Activated naive CD4-positive, alpha-beta T cell treated with anti-CD3 and anti-CD28 coated beads, Interleukin-2, amount 10 ng/mL, durations not matched to agents 7 days and 5 days (primary cell): Measurements from ENCODE around the gene POLR1D.

Experiments used
- CTCF ChIA-PET: fragments of 350-600 bp; sonication (Branson Sonifier 250); formaldehyde crosslinking; loops from one replicate; lab custom pipeline; 2021; ENCODE audit warnings: antibody characterized with exemption; lab: Charles Lee
- DNase-seq: peaks from one replicate; pipeline ENCODE4 v3.0.0-alpha.2; 2020
- H3K27ac Mint-ChIP-seq: one replicate; pipeline ENCODE4 v1.8.0; 2021; ENCODE audit warnings: mild to moderate bottlenecking, moderate library complexity, mixed read lengths
- H3K27me3 Mint-ChIP-seq: one replicate; pipeline ENCODE4 v1.8.0; 2021; ENCODE audit warnings: mild to moderate bottlenecking, mixed read lengths
- H3K36me3 Mint-ChIP-seq: one replicate; pipeline ENCODE4 v1.8.0; 2021; ENCODE audit warnings: mixed read lengths
- H3K4me1 Mint-ChIP-seq: one replicate; pipeline ENCODE4 v1.8.0; 2021; ENCODE audit warnings: mixed read lengths
- H3K4me3 Mint-ChIP-seq: one replicate; pipeline ENCODE4 v1.8.0; 2021; ENCODE audit warnings: mild to moderate bottlenecking, moderate library complexity, mixed read lengths
- H3K9me3 Mint-ChIP-seq: one replicate; pipeline ENCODE4 v1.8.0; 2021; ENCODE audit warnings: mixed read lengths

POLR1D gene

DNA sequence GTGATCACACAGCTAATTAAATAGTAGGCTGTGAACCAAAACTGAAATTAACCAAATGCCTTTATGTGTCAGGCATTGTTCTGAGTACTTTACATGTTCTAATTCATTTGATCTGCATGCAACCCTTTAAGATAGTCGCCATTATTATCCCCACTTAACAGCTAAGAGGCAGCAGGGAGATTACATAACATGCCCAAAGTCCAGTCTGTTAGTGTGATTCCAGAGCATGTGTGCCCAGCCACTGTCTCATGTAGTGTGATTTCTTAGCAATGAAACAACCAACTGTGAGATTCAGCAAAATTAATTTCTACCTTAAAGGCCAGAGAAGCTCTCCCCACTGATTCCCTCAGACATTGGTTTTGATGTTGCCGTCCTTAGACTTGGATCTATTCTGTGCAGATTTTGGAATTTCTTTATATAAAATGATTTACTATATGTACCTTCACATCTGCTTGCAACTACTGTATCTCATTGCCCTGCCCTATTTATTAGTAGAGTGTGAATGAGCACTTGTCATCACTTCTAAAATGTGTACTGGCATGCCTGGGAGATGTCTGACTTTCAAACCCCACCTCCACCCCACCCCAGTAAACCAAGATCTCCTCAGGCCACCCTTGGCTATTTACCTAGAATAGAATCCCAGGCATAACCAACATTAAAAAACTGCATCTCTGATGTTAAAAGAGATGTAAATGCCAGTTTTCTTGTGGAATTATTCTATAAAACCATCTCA is 41.2 kb downstream of the POLR1D start:
- Mint-ChIP-seq H3K4me1 (no peaks in the 10 kb centered on the region), H3K27me3 (no peaks in the 10 kb centered on the region), H3K36me3 (peaks cover 9% of the 10 kb centered on the region), H3K27ac (no peak overlapping the region), H3K9me3 (no peaks in the 10 kb centered on the region), H3K4me3 (no peak overlapping the region)
- CTCF ChIA-PET = interaction anchor here (0.9 kb wide), 1 partner anchor 677 kb away, joined by 3 read pairs; no protein-coding TSS in a partner anchor
- no peak for DNase-seq

DNA sequence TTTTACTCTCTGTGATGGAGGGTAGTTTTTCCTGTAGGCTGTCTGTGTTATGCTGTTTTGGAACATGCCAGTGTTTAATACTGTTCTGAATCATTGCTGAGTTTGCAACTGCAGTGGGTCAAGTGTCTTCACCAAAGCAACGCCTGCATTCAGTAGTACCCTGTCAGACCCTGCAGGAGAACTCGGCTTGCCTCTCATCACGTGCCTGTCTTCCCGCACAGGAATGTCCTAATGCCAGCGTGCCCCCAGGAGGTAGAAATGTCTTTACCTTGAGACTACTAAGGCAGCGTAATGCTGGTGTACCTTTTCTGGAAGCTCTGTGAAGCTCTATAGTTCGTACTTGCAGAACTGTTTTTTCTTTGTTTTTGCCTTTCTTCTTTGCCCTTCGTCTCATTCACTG is 42.3 kb downstream of the POLR1D start:
- CTCF ChIA-PET = interaction anchor here (0.9 kb wide), 1 partner anchor 678 kb away, joined by 3 read pairs; no protein-coding TSS in a partner anchor
- Mint-ChIP-seq H3K27ac (no peak overlapping the region), H3K4me1 (no peaks in the 10 kb centered on the region), H3K9me3 (no peaks in the 10 kb centered on the region), H3K27me3 (no peaks in the 10 kb centered on the region), H3K4me3 (no peak overlapping the region), H3K36me3 (peaks cover 9% of the 10 kb centered on the region)
- DNase-seq = no peak

DNA sequence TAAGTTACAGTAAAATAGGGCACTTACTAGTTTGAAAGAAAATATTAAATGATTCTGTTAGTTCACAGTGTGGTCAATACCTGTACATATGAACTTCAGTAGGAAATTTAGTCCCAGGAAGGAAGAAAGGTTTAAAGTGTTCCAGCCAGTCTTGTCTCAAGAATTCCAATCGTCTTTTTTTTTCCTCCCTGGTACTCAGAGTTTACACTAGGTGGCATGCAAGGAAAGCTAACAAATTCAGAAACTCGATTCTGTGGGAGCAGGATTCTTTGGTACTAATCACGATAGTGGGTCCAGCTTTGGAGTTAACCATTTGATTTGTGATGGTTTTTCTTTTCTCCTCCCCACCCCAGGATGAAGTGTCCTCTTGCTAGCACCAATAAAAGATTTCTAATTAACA is 43.6 kb downstream of the POLR1D start:
- DNase-seq = no peak
- no peak overlapping the region for H3K4me3 Mint-ChIP-seq
- CTCF ChIA-PET = no interaction called here
- peaks cover 9% of the 10 kb centered on the region for H3K36me3 Mint-ChIP-seq
- no peaks in the 10 kb centered on the region for H3K9me3 Mint-ChIP-seq
- no peaks in the 10 kb centered on the region for H3K4me1 Mint-ChIP-seq
- no peaks in the 10 kb centered on the region for H3K27me3 Mint-ChIP-seq
- H3K27ac Mint-ChIP-seq = peak overlapping the region; percentile 8

DNA sequence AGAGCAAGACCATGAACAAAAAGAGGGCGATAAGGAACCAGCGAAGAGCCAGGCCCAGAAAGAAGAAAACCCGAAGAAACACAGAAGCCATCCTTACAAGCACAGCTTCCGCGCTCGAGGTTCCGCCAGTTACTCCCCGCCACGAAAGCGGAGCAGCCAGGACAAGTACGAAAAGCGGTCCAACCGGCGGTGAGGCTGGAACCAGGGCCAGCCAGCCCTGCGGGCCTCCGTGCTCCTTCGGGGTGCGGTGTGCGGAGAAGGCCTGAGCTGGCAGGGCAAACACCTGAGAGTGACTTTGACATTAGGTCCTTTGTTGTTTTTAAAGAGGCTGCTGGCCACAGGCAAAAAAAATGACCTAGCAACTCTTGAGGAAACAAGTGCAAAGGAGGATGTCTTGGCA is 44.1 kb downstream of the POLR1D start:
- no peak overlapping the region for H3K4me3 Mint-ChIP-seq
- DNase-seq = no peak
- H3K27me3 Mint-ChIP-seq = no peaks in the 10 kb centered on the region
- H3K36me3 Mint-ChIP-seq = peaks cover 9% of the 10 kb centered on the region
- H3K9me3 Mint-ChIP-seq = no peaks in the 10 kb centered on the region
- no peaks in the 10 kb centered on the region for H3K4me1 Mint-ChIP-seq
- peak overlapping the region; percentile 8 for H3K27ac Mint-ChIP-seq
- CTCF ChIA-PET = interaction anchor here (0.6 kb wide), 1 partner anchor 160 kb away, joined by 3 read pairs; no protein-coding TSS in a partner anchor

DNA sequence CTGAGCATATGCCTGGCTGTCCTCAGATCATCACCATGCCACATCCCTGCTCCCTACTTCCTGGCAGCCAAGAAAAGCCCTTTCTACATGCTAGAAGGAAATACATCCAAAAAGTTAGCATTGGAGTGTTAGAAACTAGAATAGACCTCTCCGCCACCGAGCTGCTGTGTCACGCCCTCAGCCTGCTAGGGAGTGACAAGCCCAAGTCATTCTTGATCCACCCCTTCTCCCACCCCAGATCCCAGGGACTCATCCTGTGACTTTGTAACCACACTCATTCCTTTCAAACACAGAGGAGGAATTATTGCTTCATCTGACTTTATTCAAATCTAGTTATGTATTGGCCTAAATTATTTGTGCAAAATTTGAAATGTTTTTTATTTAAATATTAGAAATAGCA is 45.3 kb downstream of the POLR1D start:
- H3K9me3 Mint-ChIP-seq = no peaks in the 10 kb centered on the region
- DNase-seq = no peak
- no peak overlapping the region for H3K4me3 Mint-ChIP-seq
- peaks cover 9% of the 10 kb centered on the region for H3K36me3 Mint-ChIP-seq
- H3K4me1 Mint-ChIP-seq = no peaks in the 10 kb centered on the region
- CTCF ChIA-PET = no interaction called here
- H3K27me3 Mint-ChIP-seq = no peaks in the 10 kb centered on the region
- no peak overlapping the region for H3K27ac Mint-ChIP-seq

DNA sequence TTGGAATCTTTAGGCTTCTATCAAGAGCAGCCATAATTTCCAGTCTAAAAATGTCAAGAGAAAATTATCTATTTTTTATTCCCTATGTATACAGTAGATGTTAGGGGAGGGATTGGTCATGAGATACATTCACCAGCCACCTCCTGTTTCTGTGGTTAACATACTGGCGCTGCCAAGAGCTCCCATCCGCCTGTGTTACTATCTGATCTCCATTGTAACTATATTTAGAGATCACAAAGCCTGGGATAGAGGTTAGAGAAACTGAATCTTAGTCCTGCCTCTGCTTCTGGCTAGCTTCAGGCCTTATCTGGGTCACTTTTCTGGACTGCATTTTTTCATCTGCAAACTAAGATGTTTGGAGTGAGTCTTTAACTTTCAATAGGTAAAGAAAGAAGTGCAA is 46.3 kb downstream of the POLR1D start:
- Mint-ChIP-seq H3K9me3 (no peaks in the 10 kb centered on the region), H3K36me3 (peaks cover 9% of the 10 kb centered on the region), H3K4me3 (no peak overlapping the region), H3K4me1 (no peaks in the 10 kb centered on the region), H3K27ac (no peak overlapping the region), H3K27me3 (no peaks in the 10 kb centered on the region)
- no peak for DNase-seq
- CTCF ChIA-PET = no interaction called here

DNA sequence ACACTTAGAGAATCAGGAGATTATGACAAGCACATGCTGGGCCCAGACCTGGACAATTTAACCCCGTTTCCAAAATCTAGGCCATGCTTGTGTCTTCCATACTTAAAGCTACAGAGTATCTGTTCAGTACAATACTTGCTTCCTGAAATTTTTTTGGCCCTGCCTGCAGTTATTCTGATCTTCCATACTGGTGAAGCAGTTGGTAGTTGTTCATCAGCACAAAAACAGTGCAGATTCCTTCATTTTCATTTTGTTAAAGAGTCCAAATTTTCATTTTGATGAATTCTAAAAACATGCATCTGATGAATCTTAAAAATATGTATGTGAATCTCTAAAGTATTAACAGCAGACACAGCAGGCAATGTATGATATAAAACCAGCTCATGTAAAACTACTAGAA is 49.2 kb downstream of the POLR1D start:
- no peaks in the 10 kb centered on the region for H3K27me3 Mint-ChIP-seq
- H3K9me3 Mint-ChIP-seq = no peaks in the 10 kb centered on the region
- H3K27ac Mint-ChIP-seq = no peak overlapping the region
- H3K4me1 Mint-ChIP-seq = no peaks in the 10 kb centered on the region
- peaks cover 5% of the 10 kb centered on the region for H3K36me3 Mint-ChIP-seq
- no peak for DNase-seq
- CTCF ChIA-PET = no interaction called here
- no peak overlapping the region for H3K4me3 Mint-ChIP-seq

DNA sequence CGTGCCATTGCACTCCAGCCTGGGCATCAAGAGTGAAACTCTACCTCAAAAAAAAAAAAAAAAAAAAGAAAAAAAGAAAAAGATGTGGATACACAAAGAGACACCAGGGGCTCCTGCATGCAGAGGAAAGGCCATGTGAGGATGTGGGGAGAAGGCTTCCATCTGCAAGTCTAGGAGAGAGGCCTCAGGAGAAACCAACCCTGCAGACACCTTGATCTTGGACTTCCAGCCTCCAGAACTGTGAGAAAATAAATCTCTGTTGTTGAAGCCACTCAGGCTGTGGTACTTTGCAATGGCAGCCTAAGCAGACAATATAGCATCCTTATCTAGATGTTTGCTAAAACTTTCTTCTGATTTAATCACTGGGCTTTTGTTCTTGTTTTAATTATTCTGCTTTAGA is 50.3 kb downstream of the POLR1D start:
- CTCF ChIA-PET = no interaction called here
- Mint-ChIP-seq H3K4me3 (no peak overlapping the region), H3K4me1 (no peaks in the 10 kb centered on the region), H3K9me3 (no peaks in the 10 kb centered on the region), H3K27ac (no peak overlapping the region), H3K27me3 (no peaks in the 10 kb centered on the region), H3K36me3 (peaks cover under 1% of the 10 kb centered on the region)
- no peak for DNase-seq
